SU-DHL-6 (cell line): ENCODE measurements around the gene DNER.
A peak's percentile ranks its signal among the peaks of the same experiment; 100 is the strongest.

Experiments
- H2AFZ ChIP-seq: fragments of 200-600 bp; sonication (generic); 2 replicates; pipeline ENCODE4 v1.6.1; 2014; ENCODE audit warnings: low read depth, mild to moderate bottlenecking, moderate library complexity, mixed read lengths, antibody characterized with exemption, low read length; ENCODE audit not compliant: severe bottlenecking
- H3F3A ChIP-seq: fragments of 200-600 bp; shearing (Covaris generic); 2 replicates; pipeline ENCODE4 v1.6.0; 2016; ENCODE audit warnings: antibody characterized with exemption, mild to moderate bottlenecking; ENCODE audit not compliant: insufficient read depth
- H3K27ac ChIP-seq: fragments of 200-600 bp; sonication (generic); 2 replicates; pipeline ENCODE4 v1.5.1; 2016; ENCODE audit warnings: low read depth, mild to moderate bottlenecking, low read length, moderate library complexity, mixed read lengths
- H3K27me3 ChIP-seq: fragments of 200-600 bp; sonication (generic), shearing (Covaris generic); 2 replicates; pipeline ENCODE4 v1.6.0; 2014; ENCODE audit warnings: mild to moderate bottlenecking, low read length
- H3K36me3 ChIP-seq: fragments of 200-600 bp; sonication (generic); 2 replicates; pipeline ENCODE4 v1.6.1; 2014; ENCODE audit warnings: mild to moderate bottlenecking, low read length, mixed read lengths
- H3K4me2 ChIP-seq: fragments of 300-600, 200-600 bp; shearing (Covaris generic), sonication (generic); 2 replicates; pipeline ENCODE4 v1.6.0; 2014; ENCODE audit warnings: low read length, low read depth, mild to moderate bottlenecking; ENCODE audit not compliant: poor library complexity, severe bottlenecking
- H3K4me3 ChIP-seq: fragments of 200-600 bp; sonication (generic); 2 replicates; pipeline ENCODE4 v1.5.1; 2014; ENCODE audit warnings: antibody characterized with exemption, low read length, mild to moderate bottlenecking, mixed read lengths; ENCODE audit not compliant: insufficient read depth, poor library complexity, severe bottlenecking
- H3K79me2 ChIP-seq: fragments of 200-600 bp; sonication (generic); 2 replicates; pipeline ENCODE4 v1.6.1; 2014; ENCODE audit warnings: mild to moderate bottlenecking, low read length, moderate library complexity; ENCODE audit not compliant: insufficient read depth
- H3K9ac ChIP-seq: fragments of 200-600 bp; sonication (generic); 2 replicates; pipeline ENCODE4 v1.7.0; 2014; ENCODE audit warnings: mild to moderate bottlenecking, low read length
- H3K9me2 ChIP-seq: fragments of 200-600 bp; sonication (generic); replicated peaks from 2 replicates; pipeline ENCODE4 v1.6.1; 2014; ENCODE audit warnings: low read length; ENCODE audit not compliant: insufficient read depth
- H3K9me3 ChIP-seq: fragments of 200-600 bp; sonication (generic); 2 replicates; pipeline ENCODE4 v1.6.1; 2014; ENCODE audit warnings: low read length, mixed read lengths; ENCODE audit not compliant: insufficient read depth
- H4K20me1 ChIP-seq: fragments of 200-600 bp; sonication (generic); 2 replicates; pipeline ENCODE4 v1.6.1; 2014; ENCODE audit warnings: low read depth, mild to moderate bottlenecking, antibody characterized with exemption, low read length, moderate library complexity, mixed read lengths
- CTCF ChIP-seq: fragments of 200-600 bp; sonication (generic); IDR thresholded peaks from one replicate; pipeline ENCODE4 v1.5.1; 2017; ENCODE audit warnings: antibody characterized with exemption, mild to moderate bottlenecking, low read length, moderate library complexity; ENCODE audit not compliant: insufficient read depth, poor library complexity, severe bottlenecking
- EZH2phosphoT487 ChIP-seq: fragments of 200-600 bp; sonication (generic), shearing (Covaris generic); conservative IDR thresholded peaks from 2 replicates; pipeline ENCODE4 v1.6.1; 2018; ENCODE audit warnings: mild to moderate bottlenecking, antibody characterized with exemption, low read length, moderate library complexity, mixed read lengths

Gene DNER

GRCh38 chr2:229431327-229431954, 282.9 kb downstream of the DNER start:
- Histone ChIP-seq H3F3A (no peaks in the 10 kb centered on the region), H3K36me3 (no peaks in the 10 kb centered on the region), H4K20me1 (no peaks in the 10 kb centered on the region), H3K27ac (no peak overlapping the region), H3K9ac (no peak overlapping the region), H3K9me3 (no peaks in the 10 kb centered on the region), H3K27me3 (no peaks in the 10 kb centered on the region), H2AFZ (no peak overlapping the region), H3K79me2 (no peaks in the 10 kb centered on the region), H3K4me3 (no peak overlapping the region), H3K4me2 (no peak overlapping the region), H3K9me2 (no peaks in the 10 kb centered on the region)
- TF ChIP-seq EZH2phosphoT487 (no peak), CTCF (peak; percentile 29)

GRCh38 chr2:229429589-229429988, 284.8 kb downstream of the DNER start:
- H2AFZ ChIP-seq: no peak overlapping the region
- no peak overlapping the region for H3K9ac ChIP-seq
- H3K9me3 ChIP-seq: no peaks in the 10 kb centered on the region
- H3K4me3 ChIP-seq: no peak overlapping the region
- no peaks in the 10 kb centered on the region for H3K79me2 ChIP-seq
- no peak overlapping the region for H3K27ac ChIP-seq
- H3K9me2 ChIP-seq: no peaks in the 10 kb centered on the region
- no peaks in the 10 kb centered on the region for H3K27me3 ChIP-seq
- H3K36me3 ChIP-seq: no peaks in the 10 kb centered on the region
- no peak overlapping the region for H3K4me2 ChIP-seq
- no peaks in the 10 kb centered on the region for H4K20me1 ChIP-seq
- TF ChIP-seq CTCF (no peak), EZH2phosphoT487 (no peak)
- H3F3A ChIP-seq: no peaks in the 10 kb centered on the region

- no peak overlapping the region for H3K9ac ChIP-seq
- no peak for TF ChIP-seq EZH2phosphoT487
- TF ChIP-seq CTCF: no peak
- no peaks in the 10 kb centered on the region for H3K79me2 ChIP-seq
These were observed 287.9 kb downstream of the DNER start for GRCh38 chr2:229426464-229426863.

More at GRCh38 chr2:229426464-229426863, 287.9 kb downstream of the DNER start:
- Histone ChIP-seq H3K4me2 (no peak overlapping the region), H3F3A (no peaks in the 10 kb centered on the region), H3K9me3 (no peaks in the 10 kb centered on the region), H3K4me3 (no peak overlapping the region), H3K36me3 (no peaks in the 10 kb centered on the region), H3K27ac (no peak overlapping the region), H3K27me3 (no peaks in the 10 kb centered on the region), H4K20me1 (no peaks in the 10 kb centered on the region), H2AFZ (no peak overlapping the region), H3K9me2 (no peaks in the 10 kb centered on the region)
